Right lobe of liver (tissue), 6 donors: ENCODE data around the gene TMEM33. TPM values are rescaled to one million over a fixed set of nuclear protein-coding genes. Genes with fewer than 3 reads are reported as not detected.
A peak's percentile ranks its signal among the peaks of the same experiment; 100 is the strongest.

Experiments
- ATAC-seq, 4 donors: fragments of 200-7000 bp; cut with Tn5 transposase; one replicate each; pipeline ENCODE4 v1.9.1; 2020; ENCODE audit warnings: mild to moderate bottlenecking in 4 of 4, moderate library complexity in 4 of 4
- DNase-seq, 3 donors: peaks; one replicate each; pipeline ENCODE4 v3.0.0-alpha.2; 2020
- H3K27ac ChIP-seq, 3 donors: fragments of 200-600 bp; one replicate each; pipeline ENCODE4 v1.8.0; 2022
- H3K27me3 ChIP-seq, 2 donors: fragments of 200-600 bp; one replicate each; pipeline ENCODE4 v1.8.0; 2022
- H3K36me3 ChIP-seq, 4 donors: fragments of 200-600 bp; sonication (generic) in 1 of 4; one replicate each; pipeline versions ENCODE4 v1.5.1 to v1.8.0; 2017 to 2022; ENCODE audit warnings: control low read depth in 1 of 4
- H3K4me1 ChIP-seq, 4 donors: fragments of 200-600 bp; sonication (generic) in 1 of 4; one replicate each; pipeline versions ENCODE4 v1.5.1 to v1.8.0; 2017 to 2022; ENCODE audit warnings: control low read depth in 1 of 4
- H3K4me3 ChIP-seq, 3 donors: fragments of 200-600 bp; one replicate each; pipeline ENCODE4 v1.8.0; 2022
- H3K9me3 ChIP-seq, 4 donors: fragments of 200-600 bp; sonication (generic) in 1 of 4; one replicate each; pipeline versions ENCODE4 v1.5.1 to v1.8.0; 2017 to 2022; ENCODE audit warnings: control low read depth in 1 of 4
- POLR2A ChIP-seq: fragments of 450-650 bp; IDR thresholded peaks from one replicate; pipeline ENCODE4 v1.6.1; 2017; ENCODE audit warnings: antibody characterized with exemption, mild to moderate bottlenecking
- WGBS: methylation state at CpG from one replicate; pipeline ENCODE4 v1.1.6; 2018; ENCODE audit warnings: low coverage, low lambda C conversion rate; ENCODE audit not compliant: insufficient coverage; ENCODE audit errors: missing lambda C conversion rate; 5-methylcytosine and 5-hydroxymethylcytosine counted together
- intact Hi-C, 2 donors: fragments of 100-400 bp; cut with DNase I; formaldehyde crosslinking; loops; one replicate each; pipeline versions ENCODE4 v1.11.2 to v1.14.1; 2022
- total RNA-seq, 6 experiments: library from RNA; depleted of rRNA in 2 of 6; stranded (reverse); fragments of >200 nt in 2 of 6; fragmentation: NEBNext Ultra II Directional in 3 of 6; extraction: Animal tissue kit (Norgen Biotek cat#: 25700) in 3 of 6; gene quantifications; one replicate each; pipeline versions ENCODE4 v1.1.0 to v1.2.4, GENCODE V29; 2016 to 2023
- TF ChIP-seq, protein P1 (sequence below), 4 donors: fragments of 200-600 bp in 3 of 4; fragments of 450-650 bp in 1 of 4; IDR thresholded peaks; one replicate each; pipeline versions ENCODE4 v1.5.1 to v1.8.0; 2016 to 2022; ENCODE audit warnings: antibody characterized with exemption in 4 of 4, mild to moderate bottlenecking in 2 of 4
- donor health status: DM: no; HTN: yes; CAD: no.
- donor health status: DM: no; HTN: no; CAD: no.
- donor health status: DM: no; HTN: no; CAD: no.
- donor health status: DM: no; HTN: yes; CAD: no.
- donor health status: DM: no; HTN: yes; CAD: no.

TMEM33 gene
- total RNA-seq, 6 experiments from 2014 or later = 48.9 to 82.7 (median 60.8) TPM

DNA sequence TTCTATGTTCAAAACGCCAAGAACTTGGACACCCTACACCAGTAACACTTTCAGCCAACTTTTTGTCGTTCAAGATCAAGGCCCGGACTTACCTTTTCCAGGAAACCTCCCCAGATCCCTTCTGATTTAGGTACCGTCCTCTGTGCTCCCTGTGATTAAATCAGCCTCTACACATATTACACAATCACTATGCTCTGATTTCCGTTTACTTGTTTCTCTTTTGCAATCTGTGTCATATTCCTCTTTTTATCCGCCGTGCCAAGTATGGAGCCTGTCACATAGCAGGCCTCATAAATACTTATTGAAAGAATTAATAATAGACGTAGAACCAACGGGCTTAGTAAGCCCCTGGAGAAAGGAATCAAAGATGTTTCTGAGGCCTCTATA is 722 bp upstream of the TMEM33 start:
- whole genome bisulfite sequencing = 10% methylated on average over 9 of the region's 9 CpGs
- H3K4me3 ChIP-seq = peak overlapping the region; percentile 84 to 93 (median 91)
- ATAC-seq = peak; percentile 54 to 58 (median 54)

DNA sequence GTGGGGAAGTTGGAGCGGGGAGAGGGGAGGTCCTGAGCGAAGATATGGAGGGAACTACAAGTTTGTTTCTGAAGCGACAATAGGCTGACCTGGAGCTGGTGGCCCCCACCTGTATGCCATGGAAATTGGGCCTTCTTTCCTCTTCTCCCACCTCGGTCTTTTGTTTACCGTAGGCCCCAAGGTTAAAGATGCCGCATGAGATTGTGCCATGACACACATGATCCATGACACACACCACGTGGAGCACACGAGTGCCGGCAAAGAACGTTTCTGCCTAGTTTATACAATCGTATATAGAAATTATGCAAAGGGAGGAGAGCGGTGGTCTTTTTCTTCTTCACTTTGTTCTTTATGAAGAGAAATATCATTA is 408 bp downstream of the TMEM33 start:
- H3K27ac ChIP-seq = peak overlapping the region; percentile 77 to 91 (median 90)
- peaks cover 0 to 13% (median 0%) of the 10 kb centered on the region in 4 donors for H3K36me3 ChIP-seq
- intact Hi-C loops = no loop called here
- H3K4me1 ChIP-seq = peaks cover 0 to 32% (median 8%) of the 10 kb centered on the region in 4 donors
- ATAC-seq = peak in 1 of 4 donors; percentile 2
- H3K4me3 ChIP-seq = peak overlapping the region; percentile 84 to 93 (median 91)
- DNase-seq = no peak
- 1% methylated on average over 10 of the region's 12 CpGs for WGBS
- H3K27me3 ChIP-seq = no peaks in the 10 kb centered on the region
- no peaks in the 10 kb centered on the region for H3K9me3 ChIP-seq
- TF ChIP-seq POLR2A = no peak
- TF ChIP-seq, protein P1, sequence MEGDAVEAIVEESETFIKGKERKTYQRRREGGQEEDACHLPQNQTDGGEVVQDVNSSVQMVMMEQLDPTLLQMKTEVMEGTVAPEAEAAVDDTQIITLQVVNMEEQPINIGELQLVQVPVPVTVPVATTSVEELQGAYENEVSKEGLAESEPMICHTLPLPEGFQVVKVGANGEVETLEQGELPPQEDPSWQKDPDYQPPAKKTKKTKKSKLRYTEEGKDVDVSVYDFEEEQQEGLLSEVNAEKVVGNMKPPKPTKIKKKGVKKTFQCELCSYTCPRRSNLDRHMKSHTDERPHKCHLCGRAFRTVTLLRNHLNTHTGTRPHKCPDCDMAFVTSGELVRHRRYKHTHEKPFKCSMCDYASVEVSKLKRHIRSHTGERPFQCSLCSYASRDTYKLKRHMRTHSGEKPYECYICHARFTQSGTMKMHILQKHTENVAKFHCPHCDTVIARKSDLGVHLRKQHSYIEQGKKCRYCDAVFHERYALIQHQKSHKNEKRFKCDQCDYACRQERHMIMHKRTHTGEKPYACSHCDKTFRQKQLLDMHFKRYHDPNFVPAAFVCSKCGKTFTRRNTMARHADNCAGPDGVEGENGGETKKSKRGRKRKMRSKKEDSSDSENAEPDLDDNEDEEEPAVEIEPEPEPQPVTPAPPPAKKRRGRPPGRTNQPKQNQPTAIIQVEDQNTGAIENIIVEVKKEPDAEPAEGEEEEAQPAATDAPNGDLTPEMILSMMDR (IDR thresholded peaks at IDR 0.05) = no peak

More for the DNA sequence above, 722 bp upstream of the TMEM33 start:
- Histone ChIP-seq H3K4me1 (peaks cover 0 to 29% (median 7%) of the 10 kb centered on the region in 4 donors), H3K9me3 (no peaks in the 10 kb centered on the region), H3K27me3 (no peaks in the 10 kb centered on the region), H3K36me3 (peaks cover 0 to 4% (median 0%) of the 10 kb centered on the region in 4 donors), H3K27ac (peak overlapping the region; percentile 77 to 91 (median 90))
- intact Hi-C loops = no loop called here
- peak in 1 of 3 donors; percentile 45 for DNase-seq
- TF ChIP-seq, protein P1 (IDR thresholded peaks at IDR 0.05) = no peak
- no peak for TF ChIP-seq POLR2A

DNA sequence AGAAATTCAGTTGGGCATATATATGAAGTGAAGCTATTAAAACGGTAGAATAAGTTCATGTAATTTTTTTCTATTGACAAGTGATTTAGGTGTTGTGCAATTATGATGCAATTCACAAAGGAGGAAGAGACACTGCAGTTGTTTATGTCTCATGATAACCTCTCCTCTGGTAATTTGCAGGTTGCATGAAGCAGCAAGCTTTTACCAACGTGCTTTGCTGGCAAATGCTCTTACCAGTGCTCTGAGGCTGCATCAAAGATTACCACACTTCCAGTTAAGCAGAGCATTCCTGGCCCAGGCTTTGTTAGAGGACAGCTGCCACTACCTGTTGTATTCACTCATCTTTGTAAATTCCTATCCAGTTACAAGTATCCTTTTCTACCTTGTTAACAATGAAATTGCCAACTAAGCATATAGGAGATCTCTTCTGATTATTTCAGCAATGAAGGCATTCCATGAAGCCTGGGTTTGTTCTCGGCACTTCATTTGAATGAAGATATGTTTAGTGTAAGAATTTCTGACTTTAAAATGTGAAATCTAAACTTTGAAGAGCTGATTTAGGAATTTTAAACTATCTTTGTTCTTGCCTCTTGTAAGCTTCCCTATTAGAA is 3.9 kb downstream of the TMEM33 start:
- intact Hi-C loops = no loop called here
- ATAC-seq (peak; percentile 57 to 63 (median 58)), DNase-seq (peak in 2 of 3 donors; percentile 40 to 65)
- peak overlapping the region; percentile 16 to 57 (median 27) for H3K27ac ChIP-seq
- 36% methylated on average over 3 of the region's 3 CpGs for WGBS
- H3K27me3 ChIP-seq = no peaks in the 10 kb centered on the region
- TF ChIP-seq, protein P1 (IDR thresholded peaks at IDR 0.05) = no peak
- no peak for TF ChIP-seq POLR2A
- peaks cover 0 to 18% (median 0%) of the 10 kb centered on the region in 4 donors for H3K36me3 ChIP-seq
- H3K9me3 ChIP-seq = no peaks in the 10 kb centered on the region
- H3K4me1 ChIP-seq = peaks cover 0 to 32% (median 8%) of the 10 kb centered on the region in 4 donors
- no peak overlapping the region for H3K4me3 ChIP-seq

DNA sequence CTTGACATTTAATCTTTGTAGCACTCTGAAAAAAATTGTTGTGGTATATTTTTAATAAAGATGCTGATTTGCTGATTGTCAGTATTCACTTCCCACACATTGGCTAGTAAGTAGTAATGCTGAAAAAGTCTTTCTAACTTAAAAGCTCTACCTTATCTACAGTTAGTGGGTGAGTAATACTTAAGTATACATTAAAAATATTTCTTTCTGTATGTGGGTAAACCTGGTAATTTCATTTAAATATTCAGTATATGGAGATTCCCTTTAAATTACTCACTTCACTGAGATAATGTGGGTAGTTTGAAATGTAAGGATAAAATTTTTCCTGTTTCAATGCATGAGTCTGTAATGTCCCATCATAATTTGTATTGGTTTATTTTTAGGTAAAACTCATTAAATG is 5.6 kb downstream of the TMEM33 start:
- H3K4me3 ChIP-seq = no peak overlapping the region
- DNase-seq (no peak), ATAC-seq (no peak)
- TF ChIP-seq, protein P1 (IDR thresholded peaks at IDR 0.05) = no peak
- H3K27ac ChIP-seq = no peak overlapping the region
- peaks cover 0 to 34% (median 0%) of the 10 kb centered on the region in 4 donors for H3K36me3 ChIP-seq
- no peaks in the 10 kb centered on the region for H3K27me3 ChIP-seq
- intact Hi-C loops = no loop called here
- no peaks in the 10 kb centered on the region for H3K9me3 ChIP-seq
- peaks cover 0 to 31% (median 8%) of the 10 kb centered on the region in 4 donors for H3K4me1 ChIP-seq
